B cell (primary cell): ENCODE measurements around the gene PHF20.

Experiments used
- CTCF ChIP-seq: fragments of 200-600 bp; IDR thresholded peaks from one replicate; pipeline ENCODE4 v1.8.0; 2022; ENCODE audit warnings: antibody characterized with exemption, mild to moderate bottlenecking
- EZH2 ChIP-seq: IDR thresholded peaks from 2 replicates; pipeline ENCODE4 v1.6.1; 2012; ENCODE audit warnings: borderline replicate concordance, low read depth, mild to moderate bottlenecking, moderate library complexity, low read length; ENCODE audit not compliant: insufficient read depth, poor library complexity, severe bottlenecking

- TF ChIP-seq CTCF (no peak), EZH2 (no peak)
These were observed 24.8 kb downstream of the PHF20 start for GRCh38 chr20:35796571-35796970.
